Cardiac fibroblast (primary cell): Measurements from ENCODE around the gene EIF5B.

Experiments
- DNase-seq, 2 donors: peaks; one replicate each; pipeline versions ENCODE4 v3.0.0 to v3.0.0-alpha.2; 2010; ENCODE audit warnings: low read depth in 2 of 2
- H3K4me3 ChIP-seq, 2 donors: replicated peaks in 1 of 2; 1 replicate in 1 of 2; 2 replicates in 1 of 2; pipeline ENCODE4 v1.5.1; 2011; ENCODE audit warnings: low read depth in 2 of 2, low read length in 2 of 2, mild to moderate bottlenecking in 2 of 2, moderate library complexity in 1 of 2
- TF ChIP-seq, protein P1 (sequence below): IDR thresholded peaks from one replicate; pipeline ENCODE4 v1.5.1; 2011; ENCODE audit warnings: low read depth, mild to moderate bottlenecking, low read length, inconsistent platforms

Gene EIF5B

DNA sequence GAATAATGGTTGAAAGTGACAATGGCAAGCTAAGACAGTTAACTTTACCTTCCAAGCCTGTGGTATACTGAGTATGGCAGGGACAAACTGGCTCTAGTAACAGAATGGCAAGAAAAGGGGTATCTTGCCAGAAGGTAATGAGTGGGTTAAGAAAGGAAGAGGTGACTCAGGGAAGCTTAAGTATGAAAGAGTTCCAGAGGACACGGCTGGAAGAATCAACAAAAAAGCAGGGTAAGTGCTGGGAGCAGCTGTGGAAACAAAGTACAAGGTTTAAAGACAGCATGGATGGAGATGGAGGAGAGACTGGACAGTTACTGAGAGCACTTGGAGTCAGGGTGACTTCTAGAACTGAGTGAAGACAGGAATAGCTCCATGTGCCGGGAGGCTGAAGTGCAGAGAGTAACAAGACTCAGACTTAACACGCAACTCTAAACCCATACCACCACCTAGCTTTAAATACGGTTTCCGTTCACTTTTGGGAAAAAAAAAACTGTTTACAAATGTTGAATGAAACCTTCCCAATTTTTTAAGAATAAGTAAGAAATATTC, 83.6 kb downstream of the EIF5B start:
- DNase-seq, result peak in 1 of 2 donors; percentile 61
- TF ChIP-seq, protein P1, sequence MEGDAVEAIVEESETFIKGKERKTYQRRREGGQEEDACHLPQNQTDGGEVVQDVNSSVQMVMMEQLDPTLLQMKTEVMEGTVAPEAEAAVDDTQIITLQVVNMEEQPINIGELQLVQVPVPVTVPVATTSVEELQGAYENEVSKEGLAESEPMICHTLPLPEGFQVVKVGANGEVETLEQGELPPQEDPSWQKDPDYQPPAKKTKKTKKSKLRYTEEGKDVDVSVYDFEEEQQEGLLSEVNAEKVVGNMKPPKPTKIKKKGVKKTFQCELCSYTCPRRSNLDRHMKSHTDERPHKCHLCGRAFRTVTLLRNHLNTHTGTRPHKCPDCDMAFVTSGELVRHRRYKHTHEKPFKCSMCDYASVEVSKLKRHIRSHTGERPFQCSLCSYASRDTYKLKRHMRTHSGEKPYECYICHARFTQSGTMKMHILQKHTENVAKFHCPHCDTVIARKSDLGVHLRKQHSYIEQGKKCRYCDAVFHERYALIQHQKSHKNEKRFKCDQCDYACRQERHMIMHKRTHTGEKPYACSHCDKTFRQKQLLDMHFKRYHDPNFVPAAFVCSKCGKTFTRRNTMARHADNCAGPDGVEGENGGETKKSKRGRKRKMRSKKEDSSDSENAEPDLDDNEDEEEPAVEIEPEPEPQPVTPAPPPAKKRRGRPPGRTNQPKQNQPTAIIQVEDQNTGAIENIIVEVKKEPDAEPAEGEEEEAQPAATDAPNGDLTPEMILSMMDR, result no peak
- no peak overlapping the region for H3K4me3 ChIP-seq

DNA sequence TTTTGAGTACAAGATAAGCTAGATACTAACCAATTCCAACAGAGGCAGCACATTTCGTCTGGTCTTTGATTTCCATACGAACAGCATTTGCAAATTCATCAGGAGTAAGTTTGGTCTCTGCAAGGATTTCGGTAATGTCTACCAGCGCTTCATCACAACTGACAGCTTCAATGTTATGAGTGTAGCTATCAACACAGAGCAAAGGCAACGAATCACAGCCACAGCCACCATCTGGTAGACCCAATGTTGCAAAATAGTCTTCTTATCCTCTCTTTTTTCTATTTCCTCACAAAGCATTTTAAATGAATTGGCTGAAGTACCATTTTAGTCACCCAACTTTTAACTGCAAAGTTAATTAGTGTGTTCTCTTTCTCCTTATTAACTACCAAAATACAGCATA, 84.3 kb downstream of the EIF5B start:
- no peak overlapping the region for H3K4me3 ChIP-seq
- TF ChIP-seq, protein P1, result no peak
- DNase-seq, result peak; percentile 49 to 62

DNA sequence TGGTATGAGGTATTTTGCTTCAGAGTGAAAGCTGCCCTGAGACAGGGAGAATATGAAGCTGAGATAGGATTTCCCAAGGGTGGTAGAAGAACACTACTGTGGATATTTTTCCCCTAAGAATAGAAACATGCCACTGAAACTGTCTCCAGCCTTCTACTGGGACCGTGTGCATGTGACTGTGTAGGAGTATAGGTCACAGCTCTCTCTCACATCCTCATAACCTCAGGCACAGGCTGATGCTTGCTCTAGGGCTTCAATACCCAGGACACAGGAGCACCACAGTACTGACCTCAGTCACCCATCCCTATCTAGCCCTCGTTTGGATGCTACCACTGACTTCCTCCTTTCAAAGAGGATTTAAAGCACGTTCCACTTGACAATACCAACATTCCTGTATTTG, 85.4 kb downstream of the EIF5B start:
- no peak overlapping the region for H3K4me3 ChIP-seq
- DNase-seq, result no peak
- TF ChIP-seq, protein P1, result no peak

DNA sequence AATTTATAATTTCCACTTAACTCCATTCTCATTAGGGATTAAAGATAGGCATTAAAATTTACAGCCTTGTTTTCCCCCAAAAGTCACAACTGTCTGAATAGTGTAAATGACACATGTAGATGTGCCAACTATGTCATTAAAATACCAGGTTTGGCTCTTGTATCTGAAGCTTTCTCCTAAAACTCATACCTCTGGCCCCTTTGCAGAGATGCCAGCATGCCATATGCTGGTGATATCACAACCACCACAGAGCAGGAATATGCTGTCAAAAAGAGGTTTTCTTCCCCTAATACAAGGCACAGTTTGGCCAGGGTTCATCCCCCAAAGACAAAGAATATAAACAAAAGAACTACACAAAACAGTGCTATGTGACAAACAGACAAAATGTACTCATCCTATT, 87.2 kb downstream of the EIF5B start:
- H3K4me3 ChIP-seq, result no peak overlapping the region
- DNase-seq, result no peak
- TF ChIP-seq, protein P1, result no peak

DNA sequence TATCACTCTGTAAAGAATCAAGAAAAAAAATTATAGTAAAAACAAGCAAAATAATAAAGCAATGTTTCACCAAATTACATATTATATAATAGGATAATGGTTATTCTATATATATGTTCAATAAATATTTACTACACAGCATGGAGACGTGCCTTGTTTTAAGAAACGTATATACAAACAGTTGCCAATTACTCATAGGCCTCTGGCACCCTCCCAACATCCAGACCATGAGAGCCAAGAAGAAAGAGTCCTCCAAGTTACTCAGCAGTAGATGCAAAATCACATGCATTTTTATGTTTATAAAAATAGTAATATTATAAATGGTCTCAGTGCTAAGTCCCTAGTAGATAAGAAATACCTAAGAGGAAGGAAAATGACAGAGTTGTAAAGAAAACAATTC, 87.8 kb downstream of the EIF5B start:
- peak; percentile 93 to 95 for DNase-seq
- H3K4me3 ChIP-seq, result no peak overlapping the region
- TF ChIP-seq, protein P1, result no peak

DNA sequence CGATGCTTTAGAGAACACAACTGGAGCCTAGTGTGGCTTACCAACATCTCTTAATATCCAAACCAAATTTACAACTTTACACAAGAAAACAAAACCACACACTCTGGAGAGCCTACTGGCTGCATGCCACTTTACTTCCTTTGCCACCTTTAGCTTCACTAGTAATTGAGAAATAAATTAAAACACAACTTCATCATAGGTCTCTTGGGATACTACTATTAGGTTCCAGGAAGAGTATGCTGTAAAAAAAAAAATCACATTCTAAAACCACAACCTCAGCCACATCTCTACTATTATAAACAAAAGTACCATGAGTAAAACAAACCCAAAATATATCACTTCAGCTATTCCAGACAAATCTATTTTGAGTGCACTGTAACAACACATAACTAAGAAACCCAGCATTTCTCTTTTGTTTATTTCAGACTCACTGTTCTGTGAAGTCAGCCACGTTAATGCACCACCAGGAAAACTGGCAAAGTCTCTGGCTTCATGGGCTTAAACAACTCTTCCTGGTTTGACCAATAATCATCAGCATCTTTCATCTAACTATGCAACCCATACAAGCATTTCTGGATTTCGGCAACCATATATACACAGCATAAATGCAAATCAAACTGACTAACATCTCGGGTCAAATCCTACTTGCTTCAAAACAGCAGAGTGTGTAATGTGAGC, 93.6 kb downstream of the EIF5B start:
- H3K4me3 ChIP-seq, result no peak overlapping the region
- TF ChIP-seq, protein P1, result no peak
- DNase-seq, result peak; percentile 17 to 24
